GM19023 (cell line): ENCODE data around the gene HOXA13.

ENCODE experiments used
- ATAC-seq: cut with Tn5 transposase; IDR thresholded peaks from one replicate; pipeline ENCODE4 v1.9.1; 2021; ENCODE audit warnings: mild to moderate bottlenecking, moderate library complexity; ENCODE audit not compliant: unreplicated experiment

HOXA13 gene

GRCh38 chr7:27149842-27150567, 49.9 kb downstream of the HOXA13 start:
- ATAC-seq, result no peak

- no peak for ATAC-seq
These were observed 50.9 kb downstream of the HOXA13 start for GRCh38 chr7:27148756-27149641.

GRCh38 chr7:27148031-27148755, 51.7 kb downstream of the HOXA13 start:
- ATAC-seq, result no peak

DNA sequence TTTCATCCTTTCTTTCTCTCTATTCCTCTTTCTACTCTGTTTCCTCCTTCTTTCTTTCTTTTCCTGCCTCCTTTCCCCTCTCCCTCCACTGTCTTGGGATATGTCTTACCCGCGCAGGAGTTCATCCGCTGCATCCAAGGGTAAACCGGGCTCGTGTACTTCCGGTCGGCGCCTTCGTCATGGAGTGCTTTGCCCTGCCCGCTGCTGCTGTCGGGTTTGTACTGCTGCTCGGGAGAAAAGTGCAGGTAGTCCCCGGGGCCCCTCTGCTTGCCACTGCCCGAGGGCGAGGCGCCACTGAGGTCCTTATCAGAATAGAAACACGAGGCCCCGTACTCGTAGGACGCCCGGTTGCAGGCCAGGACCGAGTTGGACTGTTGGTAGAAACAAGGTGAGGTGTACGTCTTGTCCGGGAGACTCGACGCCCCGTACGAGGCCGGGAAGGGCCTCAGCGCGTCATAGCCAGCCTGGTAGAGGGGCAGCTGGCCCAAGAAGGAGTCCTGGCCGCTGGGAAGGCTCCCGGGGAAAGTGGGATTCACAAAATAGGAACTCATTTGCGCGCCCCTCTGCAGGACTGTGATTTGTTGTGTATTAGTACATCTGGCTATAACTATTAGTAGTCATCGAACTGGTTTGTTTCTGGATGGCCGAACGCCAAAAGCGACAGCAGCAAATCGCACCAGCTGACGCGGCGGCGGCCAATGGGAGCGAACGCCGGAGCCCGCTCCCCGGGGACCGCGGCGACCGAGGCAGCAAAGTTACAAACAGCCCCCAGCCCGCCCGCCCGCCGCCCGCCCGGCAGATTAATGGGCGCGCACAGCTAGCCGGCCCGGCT, 52.5 kb downstream of the HOXA13 start, which contains the start of gene HOXA6:
Gene HOXA6, minus strand, starts transcription at position 576 of the 832 bp plus-strand sequence. Its CDS starts 25 bp downstream, at position 551.
- ATAC-seq, result no peak

DNA sequence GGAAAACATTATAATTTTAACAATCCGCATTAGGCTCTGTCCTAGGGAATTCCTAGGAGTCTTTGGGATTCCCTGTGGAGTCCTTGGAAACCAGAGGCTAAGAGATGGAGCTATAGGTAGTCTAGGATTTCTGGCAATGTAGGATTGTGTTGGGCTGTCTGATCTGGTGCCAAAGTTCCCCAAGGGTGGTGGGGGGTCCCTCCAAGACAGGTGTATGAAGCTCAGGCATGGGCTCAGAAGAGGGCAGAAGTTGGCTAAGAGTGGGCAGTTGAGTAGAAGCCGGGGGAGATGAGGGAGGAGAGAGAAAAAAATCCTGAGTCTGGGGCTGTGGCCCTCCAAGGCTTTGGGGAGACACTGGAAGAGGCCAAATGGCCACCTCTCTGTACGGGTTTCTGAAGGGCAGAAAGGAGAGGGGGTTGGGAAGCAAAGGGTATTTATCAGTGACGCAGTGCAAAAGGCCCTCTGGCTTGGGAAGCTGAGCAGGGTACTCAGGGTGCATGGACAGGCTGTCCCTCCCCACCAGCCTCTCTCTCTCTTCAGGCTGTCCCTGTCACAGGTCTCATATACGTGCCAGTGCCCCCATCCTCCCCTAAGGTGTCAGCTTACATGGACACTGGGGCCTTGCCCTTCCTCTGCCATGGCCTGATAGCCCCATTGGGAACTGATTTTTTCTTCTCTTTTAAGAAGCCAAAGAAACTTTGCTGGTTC, 53.2 kb downstream of the HOXA13 start:
- no peak for ATAC-seq

- no peak for ATAC-seq
These were observed 53.9 kb downstream of the HOXA13 start for GRCh38 chr7:27145914-27146412.

GRCh38 chr7:27145165-27145913, 54.6 kb downstream of the HOXA13 start:
- no peak for ATAC-seq

DNA sequence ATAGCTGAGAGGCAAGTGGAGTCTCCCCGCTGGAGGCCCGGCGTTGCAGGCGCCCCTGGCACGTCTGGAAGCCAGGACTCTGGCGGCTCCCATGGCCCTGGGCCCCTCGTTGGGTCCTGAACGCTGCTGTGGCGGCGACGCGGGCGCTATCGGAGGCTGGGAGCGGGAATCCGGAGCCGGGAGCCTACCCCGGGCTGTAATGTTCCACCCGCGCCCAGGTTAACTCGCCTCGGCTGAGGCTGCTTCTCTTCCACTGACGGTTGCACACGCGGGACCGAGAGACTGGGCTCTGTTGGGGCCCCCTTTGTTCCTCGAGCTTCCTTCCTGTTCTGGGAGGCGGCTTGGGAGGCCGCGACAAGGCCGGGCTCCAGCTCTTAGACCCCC, 55.1 kb downstream of the HOXA13 start:
- ATAC-seq, result no peak
